ENCODE measurements around the gene ZNRF1.

ZNRF1 gene

GRCh38 chr16:75028544-75029135 lies 29.8 kb downstream of the ZNRF1 start:
- DNase-seq, result no peak

GRCh38 chr16:75029854-75030253 lies 31.0 kb downstream of the ZNRF1 start:
- DNase-seq, result no peak

GRCh38 chr16:75032655-75033054 lies 33.8 kb downstream of the ZNRF1 start:
- DNase-seq, result no peak

GRCh38 chr16:75035410-75035968 lies 36.7 kb downstream of the ZNRF1 start:
- no peak for DNase-seq

GRCh38 chr16:75038036-75038858 lies 39.4 kb downstream of the ZNRF1 start:
- no peak for DNase-seq

- DNase-seq, result no peak
Measured at GRCh38 chr16:75039941-75040340, 41.1 kb downstream of the ZNRF1 start.

GRCh38 chr16:75042426-75043174 lies 43.8 kb downstream of the ZNRF1 start:
- DNase-seq, result no peak

- DNase-seq, result no peak
Measured at GRCh38 chr16:75043175-75043895, 44.5 kb downstream of the ZNRF1 start.

GRCh38 chr16:75044800-75045361 lies 46.1 kb downstream of the ZNRF1 start:
- DNase-seq, result no peak

- DNase-seq, result no peak
Measured at GRCh38 chr16:75045424-75045823, 46.6 kb downstream of the ZNRF1 start.

- DNase-seq, result no peak
Measured at GRCh38 chr16:75048054-75048453, 49.2 kb downstream of the ZNRF1 start.

- no peak for DNase-seq
Measured at GRCh38 chr16:75048530-75048929, 49.7 kb downstream of the ZNRF1 start.

- DNase-seq, result no peak
Measured at GRCh38 chr16:75052481-75053202, 53.8 kb downstream of the ZNRF1 start.

- DNase-seq, result peak; percentile 76
Measured at GRCh38 chr16:75053791-75054555, 55.1 kb downstream of the ZNRF1 start.

- DNase-seq, result no peak
Measured at GRCh38 chr16:75054556-75054947, 55.7 kb downstream of the ZNRF1 start.

GRCh38 chr16:75058806-75059205 lies 60.0 kb downstream of the ZNRF1 start:
- no peak for DNase-seq

GRCh38 chr16:75059411-75059810 lies 60.6 kb downstream of the ZNRF1 start:
- no peak for DNase-seq

- no peak for DNase-seq
Measured at GRCh38 chr16:75060723-75061122, 61.9 kb downstream of the ZNRF1 start.

- no peak for DNase-seq
Measured at GRCh38 chr16:75061669-75062068, 62.8 kb downstream of the ZNRF1 start.

- no peak for DNase-seq
Measured at GRCh38 chr16:75062135-75062975, 63.5 kb downstream of the ZNRF1 start.
